ENCODE measurements around the gene CLDN10. TPM values are rescaled to one million over a fixed set of nuclear protein-coding genes. Genes with fewer than 3 reads are reported as not detected.

The CLDN10 gene
- total and polyA plus RNA-seq, 2 donors (not counting 3 experiments of a cell fraction or from before 2014, with no cell fraction given), result 0.49 to 0.69 TPM

DNA sequence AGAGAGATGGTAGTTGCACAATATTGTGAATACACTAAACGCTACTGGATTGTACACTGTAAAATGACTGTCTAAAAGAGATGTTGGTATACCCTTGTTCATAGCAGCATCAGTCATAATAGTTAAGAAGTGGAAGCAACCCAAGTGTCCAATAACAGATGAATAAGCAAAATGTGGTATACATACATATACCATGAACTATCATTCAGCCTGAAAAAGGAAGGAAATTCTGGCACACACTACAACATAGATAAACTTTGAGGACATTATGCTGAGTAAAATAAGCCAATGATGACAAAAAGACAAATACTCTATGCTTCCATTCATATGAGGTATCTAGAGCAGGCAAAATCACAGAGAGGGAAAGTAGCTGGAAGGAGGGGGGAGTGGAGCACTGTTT, 76.0 kb downstream of the CLDN10 start:
- H4K20me1 ChIP-seq (replicated peaks; ENCODE audit: control insufficient read depth, extremely low read depth, insufficient read depth, low read length), result peaks cover 2% of the 10 kb centered on the region
- TF ChIP-seq MYC (IDR thresholded peaks at IDR 0.05; ENCODE audit: low read depth, low read length), result no peak
- TF ChIP-seq, protein P1, sequence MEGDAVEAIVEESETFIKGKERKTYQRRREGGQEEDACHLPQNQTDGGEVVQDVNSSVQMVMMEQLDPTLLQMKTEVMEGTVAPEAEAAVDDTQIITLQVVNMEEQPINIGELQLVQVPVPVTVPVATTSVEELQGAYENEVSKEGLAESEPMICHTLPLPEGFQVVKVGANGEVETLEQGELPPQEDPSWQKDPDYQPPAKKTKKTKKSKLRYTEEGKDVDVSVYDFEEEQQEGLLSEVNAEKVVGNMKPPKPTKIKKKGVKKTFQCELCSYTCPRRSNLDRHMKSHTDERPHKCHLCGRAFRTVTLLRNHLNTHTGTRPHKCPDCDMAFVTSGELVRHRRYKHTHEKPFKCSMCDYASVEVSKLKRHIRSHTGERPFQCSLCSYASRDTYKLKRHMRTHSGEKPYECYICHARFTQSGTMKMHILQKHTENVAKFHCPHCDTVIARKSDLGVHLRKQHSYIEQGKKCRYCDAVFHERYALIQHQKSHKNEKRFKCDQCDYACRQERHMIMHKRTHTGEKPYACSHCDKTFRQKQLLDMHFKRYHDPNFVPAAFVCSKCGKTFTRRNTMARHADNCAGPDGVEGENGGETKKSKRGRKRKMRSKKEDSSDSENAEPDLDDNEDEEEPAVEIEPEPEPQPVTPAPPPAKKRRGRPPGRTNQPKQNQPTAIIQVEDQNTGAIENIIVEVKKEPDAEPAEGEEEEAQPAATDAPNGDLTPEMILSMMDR (IDR thresholded peaks at IDR 0.05; ENCODE audit: extremely low read depth in 1 of 2, insufficient read depth in 1 of 2, low read depth in 1 of 2, low read length in 2 of 2), result no peak
- no peak for TF ChIP-seq JUN (IDR thresholded peaks at IDR 0.05; ENCODE audit: borderline replicate concordance, insufficient read depth, insufficient read length, low read depth)
- no peak for TF ChIP-seq FOS (IDR thresholded peaks at IDR 0.05; ENCODE audit: borderline replicate concordance, insufficient read depth, low read length)
- no peak for TF ChIP-seq EZH2 (IDR thresholded peaks at IDR 0.05; ENCODE audit: borderline replicate concordance, low read depth, low read length, severe bottlenecking)
- ChIA-PET CTCF (interaction anchor here (7.5 kb wide), 1 partner anchor 31 kb away, joined by 139 read pairs; no protein-coding TSS in a partner anchor), POLR2A (interaction anchor here (0.7 kb wide), 1 partner anchor 134 kb away, joined by 3 read pairs; no protein-coding TSS in a partner anchor)
- DNase-seq (ENCODE audit: low read depth, low spot score) (no peak), FAIRE-seq (peak; percentile 12)
- dilution Hi-C loops (cut with MboI; ENCODE audit: extremely low pct_ligation_motif_present, low sequenced_read_pairs), result no loop called here
- no TSS peak for BruUV-seq (replicated peaks)
- no peaks in the 10 kb centered on the region for H3K9me1 ChIP-seq (replicated peaks; ENCODE audit: control insufficient read depth, extremely low read depth, insufficient read depth, low read length)
- H3K9me3 ChIP-seq (replicated peaks; ENCODE audit: control insufficient read depth, insufficient read depth, low read length), result no peaks in the 10 kb centered on the region
- H3K36me3 ChIP-seq (ENCODE audit: control insufficient read depth in 2 of 2, extremely low read depth in 1 of 2, insufficient read depth in 2 of 2, low read length in 2 of 2), result peaks cover 24 to 34% of the 10 kb centered on the region in 2 experiments
- no peak overlapping the region for H3K9ac ChIP-seq (replicated peaks; ENCODE audit: extremely low read depth, insufficient read depth, low read length)
- no peak overlapping the region for H2AFZ ChIP-seq (ENCODE audit: low read depth, low read length)
- no peaks in the 10 kb centered on the region for H3K27me3 ChIP-seq (ENCODE audit: control insufficient read depth in 2 of 2, insufficient read depth in 2 of 2, low read length in 2 of 2)
- intact Hi-C loops (cut with micrococcal nuclease), result no loop called here
- H3K4me3 ChIP-seq (replicated peaks in 1 of 3; ENCODE audit: insufficient read depth in 1 of 3, low read depth in 1 of 3, low read length in 3 of 3), result no peak overlapping the region
- H3K4me1 ChIP-seq (ENCODE audit: control insufficient read depth, extremely low read depth, insufficient read depth, low read length), result no peaks in the 10 kb centered on the region
- no peaks in the 10 kb centered on the region for H3K79me2 ChIP-seq (ENCODE audit: control insufficient read depth, insufficient read depth, low read length)
- H3K27ac ChIP-seq (ENCODE audit: insufficient read depth, low read depth, low read length), result no peak overlapping the region
- no peak overlapping the region for H3K4me2 ChIP-seq (ENCODE audit: insufficient read depth, low read length)

- Histone ChIP-seq H3K9ac (replicated peaks; ENCODE audit: extremely low read depth, insufficient read depth, low read length) (no peak overlapping the region), H3K9me3 (replicated peaks; ENCODE audit: control insufficient read depth, insufficient read depth, low read length) (no peaks in the 10 kb centered on the region), H4K20me1 (replicated peaks; ENCODE audit: control insufficient read depth, extremely low read depth, insufficient read depth, low read length) (no peaks in the 10 kb centered on the region), H3K27me3 (ENCODE audit: control insufficient read depth in 2 of 2, insufficient read depth in 2 of 2, low read length in 2 of 2) (no peaks in the 10 kb centered on the region), H3K36me3 (ENCODE audit: control insufficient read depth in 2 of 2, extremely low read depth in 1 of 2, insufficient read depth in 2 of 2, low read length in 2 of 2) (peaks cover 22 to 36% of the 10 kb centered on the region in 2 experiments), H3K4me3 (replicated peaks in 1 of 3; ENCODE audit: insufficient read depth in 1 of 3, low read depth in 1 of 3, low read length in 3 of 3) (no peak overlapping the region), H3K4me2 (ENCODE audit: insufficient read depth, low read length) (no peak overlapping the region), H2AFZ (ENCODE audit: low read depth, low read length) (no peak overlapping the region), H3K4me1 (ENCODE audit: control insufficient read depth, extremely low read depth, insufficient read depth, low read length) (no peaks in the 10 kb centered on the region), H3K9me1 (replicated peaks; ENCODE audit: control insufficient read depth, extremely low read depth, insufficient read depth, low read length) (no peaks in the 10 kb centered on the region), H3K79me2 (ENCODE audit: control insufficient read depth, insufficient read depth, low read length) (no peaks in the 10 kb centered on the region), H3K27ac (ENCODE audit: insufficient read depth, low read depth, low read length) (no peak overlapping the region)
- intact Hi-C loops (cut with micrococcal nuclease) (no loop called here), dilution Hi-C loops (cut with MboI; ENCODE audit: extremely low pct_ligation_motif_present, low sequenced_read_pairs) (no loop called here)
- no peak for FAIRE-seq
- POLR2A ChIA-PET, result no interaction called here
- BruUV-seq (replicated peaks), result no TSS peak
- TF ChIP-seq FOS (IDR thresholded peaks at IDR 0.05; ENCODE audit: borderline replicate concordance, insufficient read depth, low read length) (no peak), GATA2 (IDR thresholded peaks at IDR 0.05; ENCODE audit: insufficient read depth, insufficient read length, low read depth, low read length) (no peak), POLR2A (IDR thresholded peaks at IDR 0.05; ENCODE audit: low read depth, low read length) (no peak), MYC (IDR thresholded peaks at IDR 0.05; ENCODE audit: low read depth, low read length) (no peak), EZH2 (IDR thresholded peaks at IDR 0.05; ENCODE audit: borderline replicate concordance, low read depth, low read length, severe bottlenecking) (no peak), POLR2AphosphoS5 (IDR thresholded peaks at IDR 0.05; ENCODE audit: insufficient read depth, low read depth, low read length) (no peak), JUN (IDR thresholded peaks at IDR 0.05; ENCODE audit: borderline replicate concordance, insufficient read depth, insufficient read length, low read depth) (no peak)
- TF ChIP-seq, protein P1 (IDR thresholded peaks at IDR 0.05; ENCODE audit: extremely low read depth in 1 of 2, insufficient read depth in 1 of 2, low read depth in 1 of 2, low read length in 2 of 2), result no peak
- TF ChIP-seq, protein P2, sequence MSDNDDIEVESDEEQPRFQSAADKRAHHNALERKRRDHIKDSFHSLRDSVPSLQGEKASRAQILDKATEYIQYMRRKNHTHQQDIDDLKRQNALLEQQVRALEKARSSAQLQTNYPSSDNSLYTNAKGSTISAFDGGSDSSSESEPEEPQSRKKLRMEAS (IDR thresholded peaks at IDR 0.05; ENCODE audit: insufficient read depth, insufficient read length), result no peak
- CTCF ChIA-PET, result no interaction called here
- no peak for DNase-seq (ENCODE audit: low read depth, low spot score)
These were observed 76.6 kb downstream of the CLDN10 start for GRCh38 chr13:95629071-95629470.

All from endothelial cell of umbilical vein (primary cell).